Stomach (tissue), 9 donors: Measurements from ENCODE around the gene CNP. TPM values are rescaled to one million over a fixed set of nuclear protein-coding genes. Genes with fewer than 3 reads are reported as not detected.
A peak's percentile ranks its signal among the peaks of the same experiment; 100 is the strongest.

Experiments used
- DNase-seq, 2 donors: peaks; one replicate each; pipeline versions ENCODE4 v3.0.0 to v3.0.0-alpha.2; 2013 to 2019
- H3K27ac ChIP-seq, 5 donors: fragments of 200-600 bp in 4 of 5; sonication (generic) in 4 of 5; one replicate each; pipeline ENCODE4 v1.5.1; 2013 to 2019; ENCODE audit warnings: mild to moderate bottlenecking in 1 of 5, moderate library complexity in 1 of 5
- H3K27me3 ChIP-seq, 3 donors: fragments of 200-600 bp; sonication (generic); one replicate each; pipeline ENCODE4 v1.5.1; 2017 to 2019; ENCODE audit warnings: mixed run types in 1 of 3
- H3K36me3 ChIP-seq, 4 donors: fragments of 200-600 bp; sonication (generic); 1 replicate in 3 of 4; 2 replicates in 1 of 4; pipeline ENCODE4 v1.5.1; 2016 to 2019
- H3K4me1 ChIP-seq, 4 donors: fragments of 200-600 bp; sonication (generic); one replicate each; pipeline ENCODE4 v1.5.1; 2016 to 2019
- H3K4me3 ChIP-seq, 4 donors: fragments of 200-600 bp; sonication (generic) in 3 of 4; one replicate each; pipeline ENCODE4 v1.5.1; 2016 to 2019; ENCODE audit warnings: mild to moderate bottlenecking in 1 of 4
- H3K9me3 ChIP-seq, 4 donors: fragments of 200-600 bp; sonication (generic); one replicate each; pipeline ENCODE4 v1.5.1; 2016 to 2019
- EP300 ChIP-seq: sonication (generic); formaldehyde crosslinking; IDR thresholded peaks from one replicate; pipeline ENCODE4 v1.6.1; 2017; ENCODE audit warnings: antibody characterized with exemption
- POLR2A ChIP-seq, 4 donors: fragments of 450-650 bp; IDR thresholded peaks; one replicate each; pipeline ENCODE4 v1.6.1; 2016; ENCODE audit warnings: antibody characterized with exemption in 4 of 4, control low read depth in 2 of 4, mild to moderate bottlenecking in 1 of 4, moderate library complexity in 1 of 4
- POLR2AphosphoS5 ChIP-seq, 3 donors: sonication (generic); formaldehyde crosslinking; IDR thresholded peaks; one replicate each; pipeline ENCODE4 v1.6.1; 2016; ENCODE audit warnings: antibody characterized with exemption in 3 of 3
- WGBS, 5 donors: extraction: QIAGEN DNeasy Blood & Tissue Kit in 3 of 5; methylation state at CpG; one replicate each; pipeline versions ENCODE4 v1.1.5 to v1.1.7; 2013 to 2018; 5-methylcytosine and 5-hydroxymethylcytosine counted together
- intact Hi-C: fragments of 100-400 bp; cut with DNase I; formaldehyde crosslinking; loops from one replicate; pipeline ENCODE4 v1.15.1; 2023; ENCODE audit warnings: low total_unique reads
- polyA plus RNA-seq, 3 donors: library from polyadenylated mRNA; stranded (reverse); fragments of 200-250 nt; gene quantifications; one replicate each; pipeline ENCODE4 v1.2.3, GENCODE V29; 2013
- total RNA-seq, 5 donors: library from RNA; depleted of rRNA; stranded (reverse); fragments of >200 nt; gene quantifications; one replicate each; pipeline versions ENCODE4 v1.1.0 to v1.2.3, GENCODE V29; 2014 to 2016
- TF ChIP-seq, protein P1 (sequence below), 7 experiments: fragments of 450-650 bp in 4 of 7; fragments of 200-600 bp in 3 of 7; sonication (generic) in 3 of 7; IDR thresholded peaks; one replicate each; pipeline ENCODE4 v1.5.1; 2016 to 2019; ENCODE audit warnings: antibody characterized with exemption in 7 of 7, control low read depth in 2 of 7, mild to moderate bottlenecking in 1 of 7
- donor health status: healthy with polysubstance abuse.
- donor health status: Bipolar disorder and iron deficiency.
- donor health status: healthy.

Gene CNP
- total and polyA plus RNA-seq, 8 donors, result 21.0 to 47.2 (median 29.1) TPM

DNA sequence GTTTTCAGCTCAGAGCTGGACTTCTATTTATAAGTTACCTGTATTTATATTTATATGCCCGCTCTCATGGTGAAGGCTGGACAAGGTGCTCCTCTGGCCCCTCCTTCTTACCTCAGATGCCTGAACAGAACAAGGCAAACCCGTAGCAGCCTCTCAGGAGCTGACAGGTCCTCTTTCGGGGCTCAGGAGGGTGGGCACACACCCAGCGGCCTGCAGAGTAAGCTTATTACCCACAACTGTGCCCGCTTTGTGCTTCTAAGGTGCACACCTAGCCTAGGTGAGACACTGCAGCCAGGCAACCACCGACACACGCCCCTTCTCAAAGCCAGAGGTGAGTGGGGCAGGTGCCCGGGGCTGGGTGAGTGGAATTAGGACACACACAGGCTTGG lies 58.6 kb downstream of the CNP start:
- TF ChIP-seq POLR2AphosphoS5 (IDR thresholded peaks at IDR 0.05), result no peak
- TF ChIP-seq POLR2A (IDR thresholded peaks at IDR 0.05), result no peak
- intact Hi-C loops, result loop anchor here (5.0 kb wide), 1 partner anchor 63 kb away; no protein-coding TSS in a partner anchor
- Histone ChIP-seq H3K36me3 (peaks cover 23 to 31% (median 29%) of the 10 kb centered on the region in 4 donors), H3K27me3 (peaks cover 0 to 14% (median 0%) of the 10 kb centered on the region in 3 donors), H3K27ac (peak overlapping the region in 4 of 5 donors; percentile 66 to 82 (median 77)), H3K4me3 (no peak overlapping the region), H3K4me1 (peaks cover 31 to 56% (median 32%) of the 10 kb centered on the region in 4 donors), H3K9me3 (no peaks in the 10 kb centered on the region)
- whole genome bisulfite sequencing, 5 donors, result 53 to 64% (median 59%) methylated on average over 4 to 8 of the region's 8 CpGs
- no peak for DNase-seq

DNA sequence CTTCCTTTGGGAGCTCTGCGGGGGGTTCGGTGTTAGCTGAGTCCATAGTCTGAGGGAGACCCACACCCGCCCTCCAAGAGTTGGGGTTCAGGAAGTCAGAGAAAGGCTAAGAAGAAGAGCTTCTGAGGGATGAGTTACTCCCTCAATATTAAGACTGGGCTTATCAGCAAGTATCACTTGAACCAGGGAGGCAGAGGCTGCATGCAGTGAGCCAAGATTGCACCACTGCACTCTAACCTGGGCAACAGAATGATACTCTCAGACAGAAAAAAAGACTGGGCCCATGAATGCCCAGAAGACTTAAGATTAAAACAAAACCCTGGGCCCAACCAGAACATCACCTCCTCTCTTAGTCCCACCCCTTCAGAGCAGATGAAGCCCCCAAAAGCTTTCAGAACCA lies 59.3 kb downstream of the CNP start:
- Histone ChIP-seq H3K36me3 (peaks cover 23 to 31% (median 29%) of the 10 kb centered on the region in 4 donors), H3K9me3 (no peaks in the 10 kb centered on the region), H3K4me1 (peaks cover 23 to 48% (median 26%) of the 10 kb centered on the region in 4 donors), H3K27ac (no peak overlapping the region), H3K4me3 (no peak overlapping the region), H3K27me3 (peaks cover 0 to 14% (median 0%) of the 10 kb centered on the region in 3 donors)
- 93 to 100% (median 97%) methylated on average over 3 of the region's 3 CpGs for WGBS, 5 donors
- TF ChIP-seq, protein P1, sequence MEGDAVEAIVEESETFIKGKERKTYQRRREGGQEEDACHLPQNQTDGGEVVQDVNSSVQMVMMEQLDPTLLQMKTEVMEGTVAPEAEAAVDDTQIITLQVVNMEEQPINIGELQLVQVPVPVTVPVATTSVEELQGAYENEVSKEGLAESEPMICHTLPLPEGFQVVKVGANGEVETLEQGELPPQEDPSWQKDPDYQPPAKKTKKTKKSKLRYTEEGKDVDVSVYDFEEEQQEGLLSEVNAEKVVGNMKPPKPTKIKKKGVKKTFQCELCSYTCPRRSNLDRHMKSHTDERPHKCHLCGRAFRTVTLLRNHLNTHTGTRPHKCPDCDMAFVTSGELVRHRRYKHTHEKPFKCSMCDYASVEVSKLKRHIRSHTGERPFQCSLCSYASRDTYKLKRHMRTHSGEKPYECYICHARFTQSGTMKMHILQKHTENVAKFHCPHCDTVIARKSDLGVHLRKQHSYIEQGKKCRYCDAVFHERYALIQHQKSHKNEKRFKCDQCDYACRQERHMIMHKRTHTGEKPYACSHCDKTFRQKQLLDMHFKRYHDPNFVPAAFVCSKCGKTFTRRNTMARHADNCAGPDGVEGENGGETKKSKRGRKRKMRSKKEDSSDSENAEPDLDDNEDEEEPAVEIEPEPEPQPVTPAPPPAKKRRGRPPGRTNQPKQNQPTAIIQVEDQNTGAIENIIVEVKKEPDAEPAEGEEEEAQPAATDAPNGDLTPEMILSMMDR (IDR thresholded peaks at IDR 0.05), result no peak
- no peak for TF ChIP-seq POLR2AphosphoS5 (IDR thresholded peaks at IDR 0.05)
- DNase-seq, result no peak
- intact Hi-C loops, result loop anchor here (5.0 kb wide), 1 partner anchor 64 kb away; no protein-coding TSS in a partner anchor

DNA sequence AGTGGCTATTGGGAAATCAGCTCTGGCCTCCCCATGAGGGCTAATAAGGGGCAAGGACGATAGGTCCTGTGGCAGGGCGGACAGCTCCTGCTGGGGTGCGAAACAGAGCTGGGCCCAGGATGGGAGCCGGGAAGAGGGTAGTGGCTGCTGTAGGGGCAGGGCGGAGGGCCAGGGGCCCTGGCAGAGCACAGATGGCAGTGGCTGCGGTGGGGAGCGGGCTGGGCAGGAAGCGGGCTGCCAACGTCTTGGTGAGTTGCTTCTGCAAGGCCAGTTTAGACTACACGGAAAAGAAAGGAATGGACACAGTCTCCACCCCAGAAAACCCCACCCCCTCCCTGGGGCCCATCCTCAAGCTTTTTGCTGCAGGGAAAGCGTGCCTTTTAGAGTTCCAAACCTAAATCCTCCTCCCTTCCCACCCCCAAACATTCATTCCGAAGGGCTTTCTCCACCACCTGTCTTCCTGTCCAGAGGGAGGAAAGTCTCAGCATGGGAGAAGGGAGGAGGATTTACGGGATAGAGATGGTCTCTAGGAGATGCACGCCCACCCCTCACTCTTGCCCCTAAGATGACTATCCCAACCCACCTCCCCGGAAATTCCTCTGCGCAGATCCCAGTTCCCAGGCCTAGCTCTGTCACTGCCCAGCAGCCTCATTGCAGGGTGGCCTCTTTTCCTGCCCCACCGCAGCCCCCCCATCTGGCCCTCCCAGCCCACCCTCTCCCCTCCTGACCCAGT lies 60.4 kb downstream of the CNP start:
- DNase-seq, result no peak
- Histone ChIP-seq H3K4me1 (peaks cover 16 to 38% (median 18%) of the 10 kb centered on the region in 4 donors), H3K4me3 (no peak overlapping the region), H3K27ac (no peak overlapping the region), H3K36me3 (peaks cover 22 to 25% (median 24%) of the 10 kb centered on the region in 4 donors), H3K27me3 (peaks cover 0 to 14% (median 0%) of the 10 kb centered on the region in 3 donors), H3K9me3 (no peaks in the 10 kb centered on the region)
- intact Hi-C loops, result loop anchor here (5.0 kb wide), 1 partner anchor 65 kb away; no protein-coding TSS in a partner anchor
- WGBS, 5 donors, result 44 to 54% (median 46%) methylated on average over 16 to 17 of the region's 17 CpGs
- TF ChIP-seq POLR2AphosphoS5 (IDR thresholded peaks at IDR 0.05), result no peak
- no peak for TF ChIP-seq EP300

Other genes with a start within 250 kb of the CNP start
- gene HAP1, start 232.2 kb upstream of the CNP start, total RNA-seq, result under 1 TPM in 1 of 5 donors, not detected in 4; 0.55 TPM
- gene HAP1, start 232.2 kb upstream of the CNP start, polyA plus RNA-seq, result under 1 TPM; 0.31 to 0.85 (median 0.44) TPM
- gene JUP, start 180.1 kb upstream of the CNP start, total RNA-seq, result 100 to 1,000 TPM in 1 of 5 donors, 10 to 100 TPM in 4; 59.5 to 248 (median 84.8) TPM
- 100 to 1,000 TPM in 2 of 3 donors, 10 to 100 TPM in 1; 85.7 to 163 (median 154) TPM for gene JUP, start 180.1 kb upstream of the CNP start, polyA plus RNA-seq
- gene P3H4, start 154.8 kb upstream of the CNP start, total RNA-seq, result 10 to 100 TPM in 3 of 5 donors, 1 to 10 TPM in 2; 4.0 to 64.6 (median 11.4) TPM
- gene P3H4, start 154.8 kb upstream of the CNP start, polyA plus RNA-seq, result 1 to 10 TPM; 4.7 to 7.3 (median 6.3) TPM
- 10 to 100 TPM in 3 of 5 donors, 1 to 10 TPM in 2; 4.6 to 45.3 (median 20.1) TPM for gene FKBP10, start 153.8 kb upstream of the CNP start, total RNA-seq
- 10 to 100 TPM in 2 of 3 donors, 1 to 10 TPM in 1; 8.9 to 17.0 (median 12.8) TPM for gene FKBP10, start 153.8 kb upstream of the CNP start, polyA plus RNA-seq
- gene NT5C3B, start 130.6 kb upstream of the CNP start, total RNA-seq, result 10 to 100 TPM in 4 of 5 donors, 1 to 10 TPM in 1; 9.8 to 79.5 (median 31.4) TPM
- 10 to 100 TPM; 70.6 to 80.7 (median 77.0) TPM for gene NT5C3B, start 130.6 kb upstream of the CNP start, polyA plus RNA-seq
- gene KLHL10, start 129.0 kb upstream of the CNP start, total RNA-seq, result 1 to 10 TPM in 1 of 5 donors, not detected in 4; 1.1 TPM
- gene KLHL10, start 129.0 kb upstream of the CNP start, polyA plus RNA-seq, result under 1 TPM in 1 of 3 donors, not detected in 2; 0.23 TPM
- gene KLHL11, start 101.4 kb upstream of the CNP start, total RNA-seq, result 10 to 100 TPM in 3 of 5 donors, 1 to 10 TPM in 2; 1.8 to 26.4 (median 11.2) TPM
- under 1 TPM; 0.43 to 0.87 (median 0.61) TPM for gene KLHL11, start 101.4 kb upstream of the CNP start, polyA plus RNA-seq
- 100 to 1,000 TPM in 1 of 5 donors, 10 to 100 TPM in 4; 29.8 to 121 (median 48.7) TPM for gene ACLY, start 47.8 kb upstream of the CNP start, total RNA-seq
- 10 to 100 TPM; 19.8 to 23.8 (median 23.5) TPM for gene ACLY, start 47.8 kb upstream of the CNP start, polyA plus RNA-seq
- gene ODAD4, start 36.2 kb upstream of the CNP start, total RNA-seq, result 1 to 10 TPM in 1 of 5 donors, not detected in 4; 1.3 TPM
- gene ODAD4, start 36.2 kb upstream of the CNP start, polyA plus RNA-seq, result 1 to 10 TPM in 1 of 3 donors, under 1 TPM in 2; 0.78 to 2.1 (median 0.81) TPM
- 100 to 1,000 TPM in 1 of 5 donors, 10 to 100 TPM in 4; 12.3 to 161 (median 61.6) TPM for gene DNAJC7, start 50.6 kb downstream of the CNP start, total RNA-seq
- 10 to 100 TPM; 66.7 to 93.3 (median 74.5) TPM for gene DNAJC7, start 50.6 kb downstream of the CNP start, polyA plus RNA-seq
- gene NKIRAS2, start 53.3 kb downstream of the CNP start, total RNA-seq, result 10 to 100 TPM in 4 of 5 donors, 1 to 10 TPM in 1; 7.5 to 27.4 (median 19.6) TPM
- gene NKIRAS2, start 53.3 kb downstream of the CNP start, polyA plus RNA-seq, result 10 to 100 TPM; 16.8 to 28.5 (median 27.6) TPM
- gene C17orf113, start 83.8 kb downstream of the CNP start, total RNA-seq, result 1 to 10 TPM in 3 of 5 donors, not detected in 2; 1.8 to 5.2 (median 2.5) TPM
- gene C17orf113, start 83.8 kb downstream of the CNP start, polyA plus RNA-seq, result under 1 TPM; 0.31 to 0.92 (median 0.68) TPM
- under 1 TPM in 1 of 5 donors, not detected in 4; 0.87 TPM for gene ZNF385C, start 131.7 kb downstream of the CNP start, total RNA-seq
- 1 to 10 TPM in 1 of 3 donors, under 1 TPM in 2; 0.31 to 1.4 (median 0.53) TPM for gene ZNF385C, start 131.7 kb downstream of the CNP start, polyA plus RNA-seq
- 10 to 100 TPM in 2 of 5 donors, 1 to 10 TPM in 3; 3.2 to 21.9 (median 9.8) TPM for gene DHX58, start 145.9 kb downstream of the CNP start, total RNA-seq
- 10 to 100 TPM; 15.1 to 23.4 (median 20.3) TPM for gene DHX58, start 145.9 kb downstream of the CNP start, polyA plus RNA-seq
- 100 to 1,000 TPM in 1 of 5 donors, 10 to 100 TPM in 4; 10.1 to 114 (median 74.7) TPM for gene KAT2A, start 154.6 kb downstream of the CNP start, total RNA-seq
- 10 to 100 TPM; 25.0 to 90.2 (median 29.3) TPM for gene KAT2A, start 154.6 kb downstream of the CNP start, polyA plus RNA-seq
- not detected for gene HSPB9, start 156.0 kb downstream of the CNP start, total RNA-seq
- under 1 TPM; 0.25 to 0.61 (median 0.35) TPM for gene HSPB9, start 156.0 kb downstream of the CNP start, polyA plus RNA-seq
- gene RAB5C, start 188.2 kb downstream of the CNP start, total RNA-seq, result 100 to 1,000 TPM in 1 of 5 donors, 10 to 100 TPM in 4; 26.8 to 105 (median 69.2) TPM
- gene RAB5C, start 188.2 kb downstream of the CNP start, polyA plus RNA-seq, result 100 to 1,000 TPM in 2 of 3 donors, 10 to 100 TPM in 1; 67.0 to 225 (median 170) TPM
- not detected for gene KCNH4, start 214.3 kb downstream of the CNP start, total RNA-seq
- not detected for gene KCNH4, start 214.3 kb downstream of the CNP start, polyA plus RNA-seq
- gene HCRT, start 218.7 kb downstream of the CNP start, total RNA-seq, result not detected
- not detected for gene HCRT, start 218.7 kb downstream of the CNP start, polyA plus RNA-seq
- 10 to 100 TPM in 3 of 5 donors, 1 to 10 TPM in 1, not detected in 1; 7.1 to 43.2 (median 13.5) TPM for gene GHDC, start 227.7 kb downstream of the CNP start, total RNA-seq
- 10 to 100 TPM; 11.3 to 14.5 (median 13.9) TPM for gene GHDC, start 227.7 kb downstream of the CNP start, polyA plus RNA-seq